ENCODE data around the gene TCF23.
"Not testable (repeated sequence)": the region's sequence is repeated elsewhere in the genome, so short reads cannot be mapped to it uniquely, and the experiment has no call there.

TCF23 gene

DNA sequence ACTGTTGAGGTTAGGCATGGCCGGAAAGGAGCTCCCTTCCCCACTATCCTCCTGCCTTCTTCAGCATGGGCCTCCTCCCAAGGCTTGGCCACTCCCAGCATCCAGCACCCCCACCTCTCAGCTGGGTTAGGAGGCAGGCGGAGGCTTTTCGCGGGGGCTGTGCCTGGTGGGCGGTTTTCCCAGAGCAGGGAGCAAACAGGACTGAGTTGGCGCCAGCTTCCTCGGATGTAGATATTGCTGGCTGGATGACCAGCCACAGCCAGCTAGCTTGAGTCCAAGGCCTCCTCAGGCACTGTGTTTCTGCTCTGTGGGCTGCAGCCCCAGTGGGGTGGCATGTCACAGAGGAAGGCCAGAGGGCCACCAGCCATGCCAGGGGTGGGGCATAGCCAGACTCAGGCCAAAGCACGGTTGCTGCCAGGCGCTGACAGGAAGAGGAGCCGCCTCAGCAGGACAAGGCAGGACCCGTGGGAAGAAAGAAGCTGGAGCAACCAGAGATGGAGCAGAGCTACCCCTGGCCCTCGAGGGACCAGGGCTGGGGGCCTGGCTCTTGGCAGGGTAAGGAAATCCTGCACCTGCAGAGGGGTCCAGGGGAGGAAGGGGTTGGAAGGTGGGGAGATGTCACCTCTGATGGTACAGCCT lies at the start of gene TCF23:
TSS of gene TCF23 (plus strand) at position 204 of the 639 bp plus-strand sequence. CDS start at position 334, 130 bp downstream.
- no peak for DNase-seq
- in situ Hi-C loops (cut with HindIII; ENCODE audit: low pct_ligation_motif_present, low pct_unique_long_range_greater_than_20kb, low sequenced_read_pairs) = no loop called here

GRCh38 chr2:27099334-27099955 lies 49.4 kb upstream of the TCF23 start:
- no peak for DNase-seq
- in situ Hi-C loops (cut with HindIII; ENCODE audit: low pct_ligation_motif_present, low pct_unique_long_range_greater_than_20kb, low sequenced_read_pairs) = no loop called here

DNA sequence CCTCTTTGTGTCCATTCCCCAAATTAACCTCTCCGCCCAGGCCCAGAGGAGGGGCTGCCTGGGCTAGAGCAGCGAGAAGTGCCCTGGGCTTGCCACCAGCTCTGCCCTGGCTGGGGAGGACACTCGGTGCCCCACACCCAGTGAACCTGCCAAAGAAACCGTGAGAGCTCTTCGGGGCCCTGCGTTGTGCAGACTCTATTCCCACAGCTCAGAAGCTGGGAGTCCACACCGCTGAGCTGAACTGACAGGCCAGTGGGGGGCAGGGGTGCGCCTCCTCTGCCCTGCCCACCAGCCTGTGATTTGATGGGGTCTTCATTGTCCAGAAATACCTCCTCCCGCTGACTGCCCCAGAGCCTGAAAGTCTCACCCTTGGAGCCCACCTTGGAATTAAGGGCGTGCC lies 48.8 kb upstream of the TCF23 start:
- no peak for DNase-seq
- in situ Hi-C loops (cut with HindIII; ENCODE audit: low pct_ligation_motif_present, low pct_unique_long_range_greater_than_20kb, low sequenced_read_pairs) = no loop called here

GRCh38 chr2:27102329-27102728 lies 46.5 kb upstream of the TCF23 start:
- in situ Hi-C loops (cut with HindIII; ENCODE audit: low pct_ligation_motif_present, low pct_unique_long_range_greater_than_20kb, low sequenced_read_pairs) = no loop called here

GRCh38 chr2:27105981-27106380 lies 42.8 kb upstream of the TCF23 start:
- in situ Hi-C loops (cut with HindIII; ENCODE audit: low pct_ligation_motif_present, low pct_unique_long_range_greater_than_20kb, low sequenced_read_pairs) = no loop called here

More at GRCh38 chr2:27102329-27102728, 46.5 kb upstream of the TCF23 start:
- DNase-seq = no peak

DNA sequence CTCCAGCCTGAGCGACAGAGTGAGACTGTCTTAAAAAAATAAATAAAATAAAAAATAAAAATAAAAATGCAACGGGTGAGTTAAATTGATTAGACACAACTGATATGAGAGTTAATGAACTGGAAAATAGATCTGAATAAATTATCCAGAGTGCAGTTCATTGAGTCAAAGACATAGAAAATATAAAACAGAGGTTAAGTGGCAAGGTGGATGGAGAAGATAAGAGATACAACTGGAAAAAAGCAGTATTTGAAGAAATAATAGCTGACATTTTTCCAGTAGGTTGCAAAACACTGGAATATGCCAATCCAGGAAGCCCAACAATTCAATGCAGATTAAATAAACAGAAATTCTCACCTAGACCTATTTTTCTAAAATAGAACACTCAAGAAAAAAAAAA lies 40.6 kb upstream of the TCF23 start:
- DNase-seq = no peak
- in situ Hi-C loops (cut with HindIII; ENCODE audit: low pct_ligation_motif_present, low pct_unique_long_range_greater_than_20kb, low sequenced_read_pairs) = no loop called here

More at GRCh38 chr2:27105981-27106380, 42.8 kb upstream of the TCF23 start:
- no peak for DNase-seq

GRCh38 chr2:27109083-27109482 lies 39.7 kb upstream of the TCF23 start:
- in situ Hi-C loops (cut with HindIII; ENCODE audit: low pct_ligation_motif_present, low pct_unique_long_range_greater_than_20kb, low sequenced_read_pairs) = no loop called here

GRCh38 chr2:27110603-27111352 lies 38.0 kb upstream of the TCF23 start:
- in situ Hi-C loops (cut with HindIII; ENCODE audit: low pct_ligation_motif_present, low pct_unique_long_range_greater_than_20kb, low sequenced_read_pairs); DNase-seq: not testable (repeated sequence)

More at GRCh38 chr2:27109083-27109482, 39.7 kb upstream of the TCF23 start:
- DNase-seq = no peak

DNA sequence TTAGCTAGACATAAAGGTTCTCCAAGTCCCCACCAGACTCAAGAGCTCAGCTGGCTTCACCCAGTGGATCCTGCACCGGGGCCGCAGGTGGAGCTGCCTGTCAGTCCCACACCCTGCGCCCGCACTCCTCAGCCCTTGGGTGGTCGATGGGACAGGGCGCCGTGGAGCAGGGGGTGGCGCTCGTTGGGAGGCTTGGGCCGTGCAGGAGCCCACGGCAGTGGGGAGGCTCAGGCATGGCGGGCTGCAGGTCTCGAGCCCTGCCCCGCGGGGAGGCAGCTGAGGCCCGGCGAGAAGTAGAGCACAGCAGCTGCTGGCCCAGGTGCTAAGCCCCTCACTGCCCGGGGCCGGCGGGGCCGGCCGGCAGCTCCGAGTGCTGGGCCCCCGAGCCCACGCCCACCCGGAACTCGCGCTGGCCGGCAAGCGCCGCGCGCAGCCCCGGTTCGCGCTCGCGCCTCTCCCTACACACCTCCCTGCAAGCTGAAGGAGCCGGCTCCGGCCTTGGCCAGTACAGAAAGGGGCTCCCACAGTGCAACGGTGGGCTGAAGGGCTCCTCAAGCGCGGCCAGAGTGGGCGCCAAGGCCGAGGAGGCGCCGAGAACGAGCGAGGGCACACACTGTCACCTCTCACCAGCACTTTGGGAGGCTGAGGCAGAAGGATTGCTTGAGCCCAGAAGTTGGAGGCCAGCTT lies 37.3 kb upstream of the TCF23 start:
- DNase-seq; in situ Hi-C loops (cut with HindIII; ENCODE audit: low pct_ligation_motif_present, low pct_unique_long_range_greater_than_20kb, low sequenced_read_pairs): not testable (repeated sequence)

DNA sequence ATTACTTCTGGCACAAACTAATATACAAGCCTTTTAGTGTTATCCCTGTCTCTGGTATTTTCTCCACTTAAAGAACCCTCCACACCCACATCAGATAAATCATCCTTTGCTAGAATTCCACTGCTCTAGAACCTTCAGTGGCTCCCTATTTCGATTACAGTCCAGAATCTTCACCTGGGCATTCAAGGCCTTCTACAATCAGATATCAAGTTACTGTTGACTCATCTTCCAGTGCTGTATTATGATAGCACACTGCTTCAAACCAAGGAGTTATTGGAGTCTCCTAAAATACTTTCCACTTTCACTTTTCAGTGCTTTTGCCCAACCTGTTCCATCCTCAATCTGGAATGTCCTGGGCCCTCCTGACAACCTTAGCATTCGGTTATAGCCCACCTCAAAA lies 33.3 kb upstream of the TCF23 start:
- DNase-seq = no peak
- in situ Hi-C loops (cut with HindIII; ENCODE audit: low pct_ligation_motif_present, low pct_unique_long_range_greater_than_20kb, low sequenced_read_pairs) = no loop called here

DNA sequence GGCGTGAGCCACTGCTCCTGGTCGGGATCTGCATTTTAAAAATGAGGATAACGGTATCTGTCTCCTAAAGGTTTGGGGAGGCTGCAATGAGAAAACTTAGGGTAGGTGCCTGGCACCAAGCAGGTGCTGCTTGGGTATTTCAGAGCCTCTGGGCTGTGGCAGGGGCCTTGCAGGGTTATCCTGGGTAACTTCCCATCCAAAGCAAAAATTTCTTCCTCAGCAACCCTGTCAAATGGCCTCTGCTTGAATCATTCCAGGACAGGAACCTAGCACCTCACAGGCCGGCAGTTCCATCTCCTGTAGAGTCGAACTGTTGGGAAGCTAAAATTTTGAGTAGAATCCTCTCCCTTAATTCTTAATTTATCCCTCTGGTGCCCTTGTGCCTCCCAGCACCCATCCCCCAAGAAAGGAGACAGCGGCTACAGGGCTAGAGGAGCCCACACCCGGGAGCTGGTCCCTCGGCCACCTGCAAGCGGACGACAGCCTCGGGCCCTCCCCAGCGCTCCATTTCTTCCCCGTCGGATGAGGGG lies 30.7 kb upstream of the TCF23 start:
- in situ Hi-C loops (cut with HindIII; ENCODE audit: low pct_ligation_motif_present, low pct_unique_long_range_greater_than_20kb, low sequenced_read_pairs) = no loop called here

DNA sequence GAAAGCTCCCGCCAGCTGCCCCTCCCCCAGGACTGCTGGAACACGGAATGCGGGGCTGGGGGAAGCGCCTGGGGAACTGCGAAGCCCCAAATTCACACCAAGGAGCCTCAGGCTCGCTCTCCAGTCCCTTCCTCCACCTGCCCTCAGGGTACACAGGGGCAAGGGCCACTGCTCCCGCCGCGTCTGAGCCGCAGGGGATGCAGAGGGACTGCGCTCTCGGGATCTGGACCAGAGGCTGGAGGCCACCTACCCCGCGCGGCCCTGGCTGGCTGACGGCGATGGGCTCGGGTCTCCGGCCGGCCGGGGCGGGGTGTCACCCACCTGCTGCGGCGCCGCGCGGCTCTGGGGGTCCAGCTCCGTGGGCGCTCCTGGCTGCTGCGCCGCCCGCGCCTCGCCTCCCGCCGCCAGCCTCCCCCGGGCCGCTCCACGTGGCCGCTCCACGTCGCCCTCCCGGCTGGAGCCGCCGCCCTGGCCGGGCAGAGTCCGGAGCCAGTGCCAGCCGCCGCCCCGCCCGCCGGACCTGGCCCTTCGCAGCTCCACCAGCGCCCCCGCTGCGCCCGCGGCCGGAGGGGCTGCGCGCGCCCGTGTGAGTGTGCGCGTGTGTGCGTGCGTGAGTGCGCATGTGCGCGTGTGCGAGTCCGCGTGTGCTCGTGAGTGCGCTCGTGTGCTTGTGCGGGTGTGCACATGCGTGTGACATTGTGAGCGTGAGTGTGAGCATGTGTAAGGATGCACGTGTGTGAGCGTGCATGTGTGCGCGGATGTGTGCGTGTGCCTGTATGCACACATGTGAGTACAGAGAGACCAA lies 30.1 kb upstream of the TCF23 start, which contains the start of gene CGREF1:
TSS of gene CGREF1 (minus strand) at position 604 of the 805 bp plus-strand sequence. CDS start 14,762 bp downstream, outside the sequence.
- no peak for DNase-seq
- in situ Hi-C loops (cut with HindIII; ENCODE audit: low pct_ligation_motif_present, low pct_unique_long_range_greater_than_20kb, low sequenced_read_pairs) = no loop called here

More for the DNA sequence above, 30.7 kb upstream of the TCF23 start:
- DNase-seq = no peak

DNA sequence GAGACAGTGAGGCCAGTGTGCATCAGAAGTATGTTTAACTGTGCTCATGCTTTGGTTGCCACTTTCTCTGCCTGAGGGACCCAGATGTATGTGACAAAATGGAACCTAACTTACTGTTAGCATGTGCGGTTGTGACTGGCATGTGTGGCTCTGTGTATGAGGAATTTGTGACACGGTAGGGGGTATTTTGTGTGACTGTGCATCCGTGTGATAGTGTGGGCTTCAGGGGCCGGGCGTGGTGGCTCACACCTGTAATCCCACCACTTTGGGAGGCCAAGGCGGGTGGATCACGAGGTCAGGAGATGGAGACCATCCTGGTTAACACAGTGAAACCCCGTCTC lies 29.5 kb upstream of the TCF23 start:
- DNase-seq; in situ Hi-C loops (cut with HindIII; ENCODE audit: low pct_ligation_motif_present, low pct_unique_long_range_greater_than_20kb, low sequenced_read_pairs): not testable (repeated sequence)

GRCh38 chr2:27121906-27122305 lies 26.9 kb upstream of the TCF23 start:
- in situ Hi-C loops (cut with HindIII; ENCODE audit: low pct_ligation_motif_present, low pct_unique_long_range_greater_than_20kb, low sequenced_read_pairs) = no loop called here
- no peak for DNase-seq

GRCh38 chr2:27122791-27123190 lies 26.0 kb upstream of the TCF23 start:
- in situ Hi-C loops (cut with HindIII; ENCODE audit: low pct_ligation_motif_present, low pct_unique_long_range_greater_than_20kb, low sequenced_read_pairs) = no loop called here

GRCh38 chr2:27123302-27124150 lies 25.3 kb upstream of the TCF23 start, which contains the start of gene ABHD1:
Gene ABHD1 (plus strand): TSS chr2:27123815. CDS start chr2:27123949, 134 bp downstream.
- peak; percentile 47 for DNase-seq
- in situ Hi-C loops (cut with HindIII; ENCODE audit: low pct_ligation_motif_present, low pct_unique_long_range_greater_than_20kb, low sequenced_read_pairs) = no loop called here

More at GRCh38 chr2:27122791-27123190, 26.0 kb upstream of the TCF23 start:
- DNase-seq = no peak

DNA sequence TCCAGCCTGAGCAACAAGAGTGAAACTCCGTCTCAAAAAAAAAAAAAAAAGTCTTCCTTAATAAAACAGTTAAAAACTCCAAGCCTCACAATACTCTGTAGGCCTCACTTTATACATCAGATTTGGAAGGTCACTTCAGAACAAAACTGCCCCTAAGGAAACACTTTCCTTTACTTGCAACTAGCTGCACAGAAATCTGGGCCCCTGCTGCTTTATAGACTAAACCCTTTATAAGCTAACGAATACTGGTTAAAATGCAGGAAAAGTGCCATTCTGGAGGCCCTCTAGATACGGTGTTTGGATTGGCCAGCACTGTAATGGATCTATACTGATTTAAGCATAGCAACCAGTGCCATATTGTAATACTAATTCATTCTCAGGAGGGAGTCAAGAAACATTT lies 23.7 kb upstream of the TCF23 start:
- in situ Hi-C loops (cut with HindIII; ENCODE audit: low pct_ligation_motif_present, low pct_unique_long_range_greater_than_20kb, low sequenced_read_pairs) = no loop called here
- no peak for DNase-seq

Data from ACHN (cell line).